Keratinocyte (primary cell): ENCODE measurements around the gene ZMIZ1. TPM values are rescaled to one million over a fixed set of nuclear protein-coding genes. Genes with fewer than 3 reads are reported as not detected.
A peak's percentile ranks its signal among the peaks of the same experiment; 100 is the strongest.

Source experiments
- DNase-seq: peaks from one replicate; pipeline ENCODE4 v3.0.0-alpha.2; 2011; ENCODE audit warnings: low read depth, missing footprints, low spot score
- FAIRE-seq: peaks from 2 replicates; lab custom pipeline; 2011; peaks lifted over from hg19 to GRCh38; lab: Jason Lieb, UNC
- H2AFZ ChIP-seq: 2 replicates; pipeline ENCODE4 v1.6.0; 2012; ENCODE audit warnings: low read length, control low read depth, inconsistent platforms; ENCODE audit not compliant: control insufficient read depth
- H3K27ac ChIP-seq: 2 replicates; pipeline ENCODE4 v1.5.1; 2011; ENCODE audit warnings: low read length; ENCODE audit not compliant: control insufficient read depth, insufficient read depth
- H3K27me3 ChIP-seq: 3 replicates; pipeline ENCODE4 v1.6.0; 2011; ENCODE audit warnings: low read length; ENCODE audit not compliant: control insufficient read depth, insufficient read depth; ENCODE audit errors: extremely low read depth
- H3K36me3 ChIP-seq, 2 experiments: 2 replicates in 1 of 2; 3 replicates in 1 of 2; pipeline ENCODE4 v1.5.1; 2011; ENCODE audit warnings: low read length in 2 of 2, mild to moderate bottlenecking in 1 of 2; ENCODE audit not compliant: control insufficient read depth in 2 of 2, insufficient read depth in 2 of 2; ENCODE audit errors: extremely low read depth in 1 of 2
- H3K4me1 ChIP-seq: 3 replicates; pipeline ENCODE4 v1.5.1; 2011; ENCODE audit warnings: low read length; ENCODE audit not compliant: control insufficient read depth, insufficient read depth; ENCODE audit errors: extremely low read depth
- H3K4me2 ChIP-seq: 3 replicates; pipeline ENCODE4 v1.6.0; 2011; ENCODE audit warnings: low read depth, low read length; ENCODE audit not compliant: control insufficient read depth, insufficient read depth; ENCODE audit errors: extremely low read depth
- H3K4me3 ChIP-seq, 3 experiments: fragments of 200-600 bp in 1 of 3; sonication (generic) in 1 of 3; 2 replicates in 2 of 3; 3 replicates in 1 of 3; pipeline ENCODE4 v1.5.1; 2011 to 2016; ENCODE audit warnings: low read length in 3 of 3, mild to moderate bottlenecking in 3 of 3, control low read depth in 2 of 3, inconsistent platforms in 1 of 3, low read depth in 1 of 3, mixed read lengths in 1 of 3, mixed run types in 1 of 3, moderate library complexity in 1 of 3; ENCODE audit not compliant: control insufficient read depth in 2 of 3, insufficient read depth in 2 of 3; ENCODE audit errors: extremely low read depth in 1 of 3
- H3K79me2 ChIP-seq: 2 replicates; pipeline ENCODE4 v1.6.0; 2012; ENCODE audit warnings: low read length; ENCODE audit not compliant: control insufficient read depth, insufficient read depth
- H3K9ac ChIP-seq: 3 replicates; pipeline ENCODE4 v1.6.0; 2011; ENCODE audit warnings: low read length; ENCODE audit not compliant: control insufficient read depth, insufficient read depth; ENCODE audit errors: extremely low read depth
- H3K9me1 ChIP-seq: 3 replicates; pipeline ENCODE4 v1.6.0; 2011; ENCODE audit warnings: low read length; ENCODE audit not compliant: control insufficient read depth, insufficient read depth; ENCODE audit errors: extremely low read depth
- H3K9me3 ChIP-seq: 2 replicates; pipeline ENCODE4 v1.5.1; 2012; ENCODE audit warnings: low read depth, low read length; ENCODE audit not compliant: control insufficient read depth
- H4K20me1 ChIP-seq: 3 replicates; pipeline ENCODE4 v1.6.0; 2011; ENCODE audit warnings: low read length; ENCODE audit not compliant: control insufficient read depth, insufficient read depth; ENCODE audit errors: extremely low read depth
- CTCF ChIP-seq, 3 experiments: IDR thresholded peaks in 1 of 3; conservative IDR thresholded peaks in 1 of 3; optimal IDR thresholded peaks in 1 of 3; 2 replicates in 2 of 3; 3 replicates in 1 of 3; pipeline versions ENCODE3 to v1.5.1; 2011; ENCODE audit warnings: low read length in 3 of 3, mild to moderate bottlenecking in 3 of 3, moderate library complexity in 2 of 3, control low read depth in 1 of 3, inconsistent platforms in 1 of 3; ENCODE audit not compliant: insufficient read depth in 2 of 3; ENCODE audit errors: extremely low read depth in 1 of 3
- EZH2 ChIP-seq: IDR thresholded peaks from one replicate; pipeline ENCODE4 v1.6.1; 2012; ENCODE audit warnings: inconsistent platforms, mild to moderate bottlenecking, low read length, moderate library complexity
- dilution Hi-C: fragments of 300-500 bp; cut with MboI; formaldehyde crosslinking; loops from one replicate; pipeline ENCODE4 v1.7.0; 2020; ENCODE audit warnings: low sequenced_read_pairs; ENCODE audit not compliant: extremely low pct_ligation_motif_present
- polyA plus RNA-seq, 5 experiments: library from polyadenylated mRNA; depleted of rRNA in 3 of 5; stranded (reverse) in 3 of 5; stranded (forward) in 1 of 5; unstranded in 1 of 5; fragments of >200 nt; gene quantifications; 1 replicate in 1 of 5; 2 replicates in 3 of 5; 3 replicates in 1 of 5; pipeline versions ENCODE4 v1.2.1 to v1.2.3, GENCODE V29; 2011 to 2012; ENCODE audit warnings: missing spikeins in 2 of 5, low read depth in 1 of 5, low replicate concordance in 1 of 5

The ZMIZ1 gene
- polyA plus RNA-seq, 1 donor (not counting 4 experiments of a cell fraction or from before 2014, with no cell fraction given) = 1.8 TPM

GRCh38 chr10:79158004-79158340, 89.2 kb downstream of the ZMIZ1 start:
- H3K36me3 ChIP-seq = peaks cover 0 to 7% of the 10 kb centered on the region in 2 experiments
- H3K4me1 ChIP-seq = peaks cover 38% of the 10 kb centered on the region
- H3K9me1 ChIP-seq = peaks cover 3% of the 10 kb centered on the region
- no peaks in the 10 kb centered on the region for H4K20me1 ChIP-seq
- peak overlapping the region; percentile 70 for H3K27ac ChIP-seq
- TF ChIP-seq CTCF (optimal IDR thresholded peaks at IDR 0.05 in 1 of 3, IDR thresholded peaks at IDR 0.05 in 1 of 3, conservative IDR thresholded peaks at IDR 0.05 in 1 of 3; ENCODE audit: extremely low read depth in 1 of 3, insufficient read depth in 2 of 3, low read length in 3 of 3) = no peak
- TF ChIP-seq EZH2 = no peak
- DNase-seq (no peak), FAIRE-seq (no peak)
- H3K27me3 ChIP-seq = no peaks in the 10 kb centered on the region
- peak overlapping the region in 1 of 3 experiments; percentile 40 for H3K4me3 ChIP-seq
- H3K9ac ChIP-seq = peak overlapping the region; percentile 35
- no peaks in the 10 kb centered on the region for H3K79me2 ChIP-seq
- no peaks in the 10 kb centered on the region for H3K9me3 ChIP-seq
- H3K4me2 ChIP-seq = peak overlapping the region; percentile 75
- H2AFZ ChIP-seq = peak overlapping the region; percentile 6
- dilution Hi-C loops = no loop called here

- peak overlapping the region; percentile 35 for H3K9ac ChIP-seq
- H3K27me3 ChIP-seq = no peaks in the 10 kb centered on the region
- H3K4me2 ChIP-seq = no peak overlapping the region
- DNase-seq (no peak), FAIRE-seq (no peak)
- H3K36me3 ChIP-seq = peaks cover 0 to 5% of the 10 kb centered on the region in 2 experiments
- peaks cover 37% of the 10 kb centered on the region for H3K4me1 ChIP-seq
- no peak overlapping the region for H2AFZ ChIP-seq
- peaks cover 3% of the 10 kb centered on the region for H3K9me1 ChIP-seq
- dilution Hi-C loops = no loop called here
- peak overlapping the region; percentile 70 for H3K27ac ChIP-seq
- no peaks in the 10 kb centered on the region for H4K20me1 ChIP-seq
- TF ChIP-seq EZH2 = no peak
- TF ChIP-seq CTCF (optimal IDR thresholded peaks at IDR 0.05 in 1 of 3, IDR thresholded peaks at IDR 0.05 in 1 of 3, conservative IDR thresholded peaks at IDR 0.05 in 1 of 3; ENCODE audit: extremely low read depth in 1 of 3, insufficient read depth in 2 of 3, low read length in 3 of 3) = no peak
- H3K9me3 ChIP-seq = no peaks in the 10 kb centered on the region
- no peaks in the 10 kb centered on the region for H3K79me2 ChIP-seq
- no peak overlapping the region for H3K4me3 ChIP-seq
Measured at GRCh38 chr10:79158402-79159097, 89.8 kb downstream of the ZMIZ1 start.
